Osteoblast (primary cell): ENCODE results near the gene CDK4. TPM values are rescaled to one million over a fixed set of nuclear protein-coding genes. Genes with fewer than 3 reads are reported as not detected.

ENCODE experiments used
- DNase-seq: peaks from one replicate; pipeline ENCODE4 v3.0.0; 2011; ENCODE audit warnings: low spot score, mixed read lengths; ENCODE audit not compliant: insufficient read length; ENCODE audit errors: missing footprints
- H2AFZ ChIP-seq: 2 replicates; pipeline ENCODE4 v1.6.0; 2011; ENCODE audit warnings: mild to moderate bottlenecking, low read length
- H3K27ac ChIP-seq: 2 replicates; pipeline ENCODE4 v1.5.1; 2011; ENCODE audit warnings: mild to moderate bottlenecking, low read depth, low read length, moderate library complexity
- H3K27me3 ChIP-seq: 2 replicates; pipeline ENCODE4 v1.6.0; 2012; ENCODE audit warnings: mild to moderate bottlenecking, control low read depth, inconsistent platforms, low read length, moderate library complexity; ENCODE audit not compliant: insufficient read depth
- H3K36me3 ChIP-seq: 2 replicates; pipeline ENCODE4 v1.5.1; 2011; ENCODE audit warnings: mild to moderate bottlenecking, low read length, control low read depth, moderate library complexity; ENCODE audit not compliant: insufficient read depth
- H3K4me1 ChIP-seq: 2 replicates; pipeline ENCODE4 v1.5.1; 2011; ENCODE audit warnings: mild to moderate bottlenecking, low read length, control low read depth, moderate library complexity; ENCODE audit not compliant: insufficient read depth
- H3K4me2 ChIP-seq: 2 replicates; pipeline ENCODE4 v1.6.0; 2011; ENCODE audit warnings: mild to moderate bottlenecking, low read length; ENCODE audit not compliant: insufficient read depth
- H3K4me3 ChIP-seq: fragments of 200-600 bp; sonication (generic); 3 replicates; pipeline ENCODE4 v1.5.1; 2012; ENCODE audit warnings: mild to moderate bottlenecking, low read length, inconsistent platforms; ENCODE audit not compliant: insufficient read depth
- H3K79me2 ChIP-seq: 2 replicates; pipeline ENCODE4 v1.6.0; 2012; ENCODE audit warnings: mild to moderate bottlenecking, low read length, control low read depth, inconsistent platforms; ENCODE audit not compliant: insufficient read depth
- H3K9me3 ChIP-seq: 2 replicates; pipeline ENCODE4 v1.5.1; 2011; ENCODE audit warnings: low read depth, low read length, control low read depth
- H4K20me1 ChIP-seq: 2 replicates; pipeline ENCODE4 v1.6.0; 2012; ENCODE audit warnings: mild to moderate bottlenecking, low read length, control low read depth; ENCODE audit not compliant: insufficient read depth
- CTCF ChIP-seq: IDR thresholded peaks from 2 replicates; pipeline ENCODE4 v1.5.1; 2011; ENCODE audit warnings: mild to moderate bottlenecking, low read depth, low read length, moderate library complexity; ENCODE audit errors: extremely low read depth
- total RNA-seq: library from RNA; depleted of rRNA; stranded (reverse); fragments of >200 nt; gene quantifications from 2 replicates; pipeline ENCODE4 v1.2.3, GENCODE V29; 2012

The CDK4 gene
- total RNA-seq, 1 donor: 293 TPM

- no peaks in the 10 kb centered on the region for H3K9me3 ChIP-seq
- peaks cover 2% of the 10 kb centered on the region for H4K20me1 ChIP-seq
- no peak overlapping the region for H2AFZ ChIP-seq
- H3K4me3 ChIP-seq: no peak overlapping the region
- peaks cover 53% of the 10 kb centered on the region for H3K27me3 ChIP-seq
- H3K4me2 ChIP-seq: no peak overlapping the region
- H3K79me2 ChIP-seq: no peaks in the 10 kb centered on the region
- TF ChIP-seq CTCF: no peak
- peaks cover 2% of the 10 kb centered on the region for H3K4me1 ChIP-seq
- no peak overlapping the region for H3K27ac ChIP-seq
- DNase-seq: peak; percentile 78
- H3K36me3 ChIP-seq: no peaks in the 10 kb centered on the region
Measured at GRCh38 chr12:57760347-57760982, 8.4 kb upstream of the CDK4 start.

DNA sequence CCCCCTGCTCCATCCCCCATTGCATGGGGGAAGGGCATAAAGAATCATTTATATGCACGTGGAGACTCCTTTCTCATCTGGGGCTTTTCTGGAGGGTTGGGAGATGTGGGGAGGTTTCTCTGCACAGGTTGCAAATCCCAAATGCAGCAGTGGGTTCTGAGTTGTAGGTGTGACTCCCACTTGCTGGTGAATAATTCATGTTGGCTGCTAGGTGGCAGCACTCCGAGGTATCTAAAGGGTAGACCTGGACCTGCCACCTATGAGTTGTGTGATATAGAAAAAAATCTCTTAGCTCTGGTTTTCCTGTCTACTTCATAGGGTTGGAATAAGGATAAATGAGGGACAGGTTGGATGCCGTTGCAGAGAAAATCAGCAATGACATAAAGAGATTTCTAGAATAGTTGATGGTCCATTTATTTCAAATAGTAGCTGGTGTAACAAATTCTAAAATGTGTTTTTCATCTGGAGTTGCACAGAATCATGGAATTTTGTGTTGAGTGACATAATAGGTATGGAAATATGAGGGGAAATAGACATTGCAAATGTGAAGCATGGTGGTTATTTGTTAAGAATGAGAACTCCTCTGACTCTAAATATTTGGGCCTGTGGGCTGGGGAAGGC lies 7.4 kb upstream of the CDK4 start:
- Histone ChIP-seq H3K4me2 (no peak overlapping the region), H3K36me3 (no peaks in the 10 kb centered on the region), H3K27ac (no peak overlapping the region), H3K4me3 (no peak overlapping the region), H4K20me1 (peaks cover 2% of the 10 kb centered on the region), H3K9me3 (no peaks in the 10 kb centered on the region), H3K27me3 (peaks cover 47% of the 10 kb centered on the region), H3K79me2 (no peaks in the 10 kb centered on the region), H2AFZ (no peak overlapping the region), H3K4me1 (no peaks in the 10 kb centered on the region)
- DNase-seq: peak; percentile 82
- TF ChIP-seq CTCF: peak; percentile 41

- Histone ChIP-seq H4K20me1 (peaks cover 2% of the 10 kb centered on the region), H3K36me3 (no peaks in the 10 kb centered on the region), H3K27me3 (peaks cover 47% of the 10 kb centered on the region), H3K4me1 (no peaks in the 10 kb centered on the region), H3K4me2 (no peak overlapping the region), H3K4me3 (no peak overlapping the region), H3K27ac (no peak overlapping the region), H2AFZ (no peak overlapping the region), H3K79me2 (no peaks in the 10 kb centered on the region), H3K9me3 (no peaks in the 10 kb centered on the region)
- no peak for DNase-seq
- TF ChIP-seq CTCF: no peak
Measured at GRCh38 chr12:57758552-57759359, 6.6 kb upstream of the CDK4 start.

GRCh38 chr12:57757771-57758170 lies 5.7 kb upstream of the CDK4 start:
- Histone ChIP-seq H3K36me3 (no peaks in the 10 kb centered on the region), H3K4me3 (no peak overlapping the region), H3K27me3 (peaks cover 48% of the 10 kb centered on the region), H4K20me1 (peaks cover 2% of the 10 kb centered on the region), H3K9me3 (no peaks in the 10 kb centered on the region), H3K79me2 (no peaks in the 10 kb centered on the region), H2AFZ (no peak overlapping the region), H3K4me2 (no peak overlapping the region), H3K4me1 (peaks cover 2% of the 10 kb centered on the region), H3K27ac (no peak overlapping the region)
- no peak for TF ChIP-seq CTCF
- DNase-seq: peak; percentile 92
